HG02884 (cell line): ENCODE measurements around the gene GNLY.

ENCODE experiments used
- ATAC-seq: cut with Tn5 transposase; IDR thresholded peaks from one replicate; pipeline ENCODE4 v1.9.1; 2021; ENCODE audit warnings: mild to moderate bottlenecking, moderate library complexity; ENCODE audit not compliant: unreplicated experiment

GNLY gene

GRCh38 chr2:85741211-85741832, 47.2 kb downstream of the GNLY start:
- no peak for ATAC-seq

GRCh38 chr2:85741833-85742455, 47.8 kb downstream of the GNLY start:
- ATAC-seq = no peak

- no peak for ATAC-seq
Observed at GRCh38 chr2:85743304-85743978, 49.3 kb downstream of the GNLY start.

- ATAC-seq = no peak
Observed at GRCh38 chr2:85744055-85744454, 49.9 kb downstream of the GNLY start.

GRCh38 chr2:85744741-85745601, 50.8 kb downstream of the GNLY start:
- ATAC-seq = no peak

- no peak for ATAC-seq
Observed at GRCh38 chr2:85745619-85746018, 51.5 kb downstream of the GNLY start.

GRCh38 chr2:85746321-85747004, 52.3 kb downstream of the GNLY start:
- no peak for ATAC-seq

- no peak for ATAC-seq
Observed at GRCh38 chr2:85747441-85747840, 53.3 kb downstream of the GNLY start.

- ATAC-seq = peak; percentile 77
Observed at GRCh38 chr2:85748039-85748734, 54.0 kb downstream of the GNLY start.
